ENCODE results near the gene XRCC3. TPM values are rescaled to one million over a fixed set of nuclear protein-coding genes. Genes with fewer than 3 reads are reported as not detected.
A peak's percentile ranks its signal among the peaks of the same experiment; 100 is the strongest.

XRCC3 gene
- total RNA-seq, 6 donors from 2014 or later: 2.4 to 16.8 (median 5.8) TPM

GRCh38 chr14:103725001-103725682, 9.9 kb upstream of the XRCC3 start:
- Histone ChIP-seq H3K4me3 (no peak overlapping the region), H3K27me3 (no peaks in the 10 kb centered on the region), H3K36me3 (peaks cover 7 to 30% (median 20%) of the 10 kb centered on the region in 4 donors), H3K4me1 (peaks cover 16 to 49% (median 25%) of the 10 kb centered on the region in 4 donors), H3K9me3 (no peaks in the 10 kb centered on the region), H3K27ac (peak overlapping the region in 1 of 4 donors; percentile 52)
- TF ChIP-seq CTCF (IDR thresholded peaks at IDR 0.05) (no peak), POLR2A (IDR thresholded peaks at IDR 0.05) (no peak), EP300 (IDR thresholded peaks at IDR 0.05) (no peak)
- DNase-seq: peak in 1 of 2 donors; percentile 77
- WGBS, 2 donors: 95 to 97% methylated on average over 11 to 25 of the region's 29 CpGs
- ATAC-seq (ENCODE audit: low FRiP score in 2 of 2): no peak

- ATAC-seq (ENCODE audit: low FRiP score in 2 of 2) (peak in 1 of 2 donors; percentile 61), DNase-seq (peak in 1 of 2 donors; percentile 87)
- H3K4me1 ChIP-seq: peaks cover 16 to 46% (median 21%) of the 10 kb centered on the region in 4 donors
- peak overlapping the region in 3 of 4 donors; percentile 50 to 56 (median 52) for H3K27ac ChIP-seq
- H3K36me3 ChIP-seq: peaks cover 4 to 19% (median 12%) of the 10 kb centered on the region in 4 donors
- no peaks in the 10 kb centered on the region for H3K27me3 ChIP-seq
- no peak overlapping the region for H3K4me3 ChIP-seq
- WGBS, 2 donors: 55 to 84% methylated on average over 10 to 15 of the region's 20 CpGs
- H3K9me3 ChIP-seq: no peaks in the 10 kb centered on the region
- TF ChIP-seq CTCF (IDR thresholded peaks at IDR 0.05): no peak
- TF ChIP-seq POLR2A (IDR thresholded peaks at IDR 0.05): no peak
- TF ChIP-seq EP300 (IDR thresholded peaks at IDR 0.05): no peak
- no peak for TF ChIP-seq POLR2AphosphoS5 (IDR thresholded peaks at IDR 0.05)
Measured at GRCh38 chr14:103724116-103724515, 8.9 kb upstream of the XRCC3 start.

GRCh38 chr14:103723748-103724081, 8.5 kb upstream of the XRCC3 start:
- ATAC-seq (ENCODE audit: low FRiP score in 2 of 2): no peak
- WGBS, 2 donors: 81 to 94% methylated on average over 6 to 7 of the region's 7 CpGs

GRCh38 chr14:103721334-103722120, 6.3 kb upstream of the XRCC3 start:
- no peak for ATAC-seq (ENCODE audit: low FRiP score in 2 of 2)
- 86 to 87% methylated on average over 22 to 24 of the region's 26 CpGs for WGBS, 2 donors
- Histone ChIP-seq H3K9me3 (no peaks in the 10 kb centered on the region), H3K4me3 (no peak overlapping the region), H3K27ac (peak overlapping the region in 1 of 4 donors; percentile 31), H3K4me1 (peaks cover 25 to 61% (median 31%) of the 10 kb centered on the region in 4 donors), H3K27me3 (no peaks in the 10 kb centered on the region), H3K36me3 (peaks cover 0 to 7% (median 2%) of the 10 kb centered on the region in 4 donors)
- DNase-seq: peak in 1 of 2 donors; percentile 63
- TF ChIP-seq CTCF (IDR thresholded peaks at IDR 0.05) (no peak), POLR2AphosphoS5 (IDR thresholded peaks at IDR 0.05) (no peak), EP300 (IDR thresholded peaks at IDR 0.05) (no peak)

More at GRCh38 chr14:103723748-103724081, 8.5 kb upstream of the XRCC3 start:
- no peak overlapping the region for H3K4me3 ChIP-seq
- peaks cover 16 to 48% (median 21%) of the 10 kb centered on the region in 4 donors for H3K4me1 ChIP-seq
- peaks cover 0 to 16% (median 9%) of the 10 kb centered on the region in 4 donors for H3K36me3 ChIP-seq
- no peak for DNase-seq
- H3K27ac ChIP-seq: peak overlapping the region in 3 of 4 donors; percentile 50 to 56 (median 52)
- TF ChIP-seq POLR2AphosphoS5 (IDR thresholded peaks at IDR 0.05): no peak
- no peak for TF ChIP-seq POLR2A (IDR thresholded peaks at IDR 0.05)
- no peak for TF ChIP-seq CTCF (IDR thresholded peaks at IDR 0.05)
- no peak for TF ChIP-seq EP300 (IDR thresholded peaks at IDR 0.05)
- H3K27me3 ChIP-seq: no peaks in the 10 kb centered on the region
- no peaks in the 10 kb centered on the region for H3K9me3 ChIP-seq

Data from upper lobe of left lung (tissue), 6 donors.